Activated CD4-positive, alpha-beta T cell treated with anti-CD3 and anti-CD28 coated beads, Interleukin-2, amount 50 U/mL, for 4 hours (primary cell): ENCODE data around the gene SRBD1.
A peak's percentile ranks its signal among the peaks of the same experiment; 100 is the strongest.

Source experiments
- DNase-seq, 2 experiments: peaks; one replicate each; pipeline ENCODE4 v3.0.0-alpha.2; 2020

SRBD1 gene

GRCh38 chr2:45588158-45588829 is 22.8 kb downstream of the SRBD1 start:
- DNase-seq: no peak

- DNase-seq: no peak
These were observed 24.5 kb downstream of the SRBD1 start for GRCh38 chr2:45586600-45586999.

GRCh38 chr2:45585267-45585861 is 25.7 kb downstream of the SRBD1 start:
- no peak for DNase-seq

DNA sequence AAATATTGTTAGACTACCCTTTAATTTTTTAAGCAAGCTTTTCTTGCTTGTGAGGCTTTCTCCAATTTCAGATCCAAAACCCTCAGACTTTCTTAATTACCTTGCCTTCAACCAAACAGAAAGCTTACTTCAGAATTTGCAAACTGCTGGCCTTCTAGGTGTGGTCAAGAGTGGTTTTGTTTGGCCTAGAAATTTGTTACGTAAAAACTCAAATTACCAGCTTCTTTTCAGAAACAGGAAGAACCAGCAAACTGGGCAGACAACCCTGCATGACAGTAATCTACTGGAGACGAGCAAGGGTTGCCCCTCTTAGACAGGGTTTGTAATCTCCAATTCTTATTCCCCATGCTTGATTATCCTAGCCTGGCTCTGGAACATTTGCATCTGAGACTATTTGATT is 27.1 kb downstream of the SRBD1 start:
- no peak for DNase-seq

GRCh38 chr2:45582522-45582921 is 28.5 kb downstream of the SRBD1 start:
- no peak for DNase-seq

DNA sequence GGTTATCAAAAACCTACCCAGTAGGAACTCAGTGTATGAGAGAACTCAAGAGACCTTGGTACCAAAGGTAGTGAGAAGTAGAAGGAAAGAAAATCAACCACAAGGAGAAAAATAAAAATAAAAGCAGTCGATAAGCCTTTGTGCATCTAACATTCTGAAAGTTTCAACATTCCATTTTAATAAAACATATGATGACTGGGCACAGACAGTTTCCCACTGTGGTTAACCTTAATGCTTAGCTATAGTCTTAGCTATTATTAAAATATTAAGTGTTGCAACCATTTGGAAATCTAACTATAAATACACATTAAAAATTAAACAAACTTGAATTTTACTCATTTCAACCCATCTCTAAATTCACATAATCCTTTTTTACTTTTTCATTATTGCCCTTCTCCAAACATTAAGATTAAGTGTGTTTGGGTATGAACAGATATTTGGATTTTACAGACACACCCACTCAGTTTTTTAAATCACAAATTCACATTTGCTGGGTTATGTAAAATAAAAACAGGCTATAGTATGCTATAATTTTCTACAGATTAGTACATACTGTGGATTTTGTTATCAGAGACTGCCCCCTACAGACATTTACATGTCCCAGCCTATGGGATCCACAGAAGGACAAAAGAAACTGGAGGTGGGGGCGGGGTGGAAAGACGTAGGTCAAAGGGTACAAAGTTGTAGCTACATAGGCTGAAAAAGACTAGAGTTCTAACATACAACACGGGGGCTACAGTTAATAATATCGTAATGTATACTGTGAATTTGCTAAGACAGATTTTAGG is 32.8 kb downstream of the SRBD1 start:
- DNase-seq: peak; percentile 3 to 23

DNA sequence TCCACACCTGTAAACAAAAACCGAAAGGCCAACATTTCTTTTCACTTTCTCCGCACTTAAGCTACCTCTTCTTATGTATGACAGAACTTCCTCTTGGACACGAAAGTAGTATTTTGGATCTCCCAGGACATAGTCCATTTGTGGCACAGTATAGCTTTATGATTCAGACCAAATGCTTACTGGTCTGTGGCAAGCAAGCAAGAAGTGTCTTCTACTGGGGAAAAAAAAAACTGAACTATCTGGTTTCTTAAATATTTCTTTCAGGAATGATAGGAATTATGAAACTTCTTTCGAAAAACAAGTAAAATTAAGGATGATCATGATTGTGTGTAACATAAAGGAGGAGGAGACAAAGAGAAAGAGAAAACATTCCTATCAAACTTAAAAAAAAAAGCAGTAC is 33.6 kb downstream of the SRBD1 start:
- no peak for DNase-seq

DNA sequence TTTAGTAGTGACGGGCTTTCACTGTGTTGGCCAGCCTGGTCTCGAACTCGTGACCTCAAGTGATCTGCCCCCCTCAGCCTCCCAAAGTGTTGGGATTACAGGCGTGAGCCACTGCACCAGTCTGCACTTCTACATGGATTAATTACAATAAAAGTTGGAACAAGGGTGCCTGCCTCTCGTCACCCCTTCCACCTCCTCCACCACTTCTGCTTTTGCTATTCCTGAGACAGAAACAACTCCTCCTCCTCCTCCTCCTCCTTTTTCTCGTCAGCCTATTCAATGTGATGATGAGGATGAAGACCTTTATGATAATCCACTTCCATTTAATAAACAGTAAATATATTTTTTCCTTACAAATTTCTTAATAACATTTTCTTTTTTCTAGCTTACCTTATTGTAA is 35.2 kb downstream of the SRBD1 start:
- no peak for DNase-seq

DNA sequence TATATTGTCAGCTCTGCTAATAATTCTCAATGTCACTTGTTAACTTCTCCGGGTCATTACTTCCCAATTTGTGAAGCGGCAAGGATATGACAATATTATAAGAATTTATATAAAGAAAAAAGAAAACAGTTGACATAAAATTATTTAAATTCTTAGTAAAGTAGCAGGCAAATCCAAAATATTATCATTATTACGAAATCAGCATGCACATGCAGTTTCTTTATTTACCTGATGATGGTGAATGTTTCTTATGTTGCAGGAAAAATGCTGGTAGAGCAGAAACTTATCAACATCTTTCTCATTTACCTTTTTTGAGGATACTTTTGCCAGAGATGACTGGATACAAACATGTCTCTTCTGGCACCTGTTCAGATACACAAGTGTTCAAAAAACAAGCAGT is 38.1 kb downstream of the SRBD1 start:
- no peak for DNase-seq

- no peak for DNase-seq
These were observed 39.1 kb downstream of the SRBD1 start for GRCh38 chr2:45571940-45572339.

GRCh38 chr2:45570671-45571334 is 40.3 kb downstream of the SRBD1 start:
- no peak for DNase-seq

DNA sequence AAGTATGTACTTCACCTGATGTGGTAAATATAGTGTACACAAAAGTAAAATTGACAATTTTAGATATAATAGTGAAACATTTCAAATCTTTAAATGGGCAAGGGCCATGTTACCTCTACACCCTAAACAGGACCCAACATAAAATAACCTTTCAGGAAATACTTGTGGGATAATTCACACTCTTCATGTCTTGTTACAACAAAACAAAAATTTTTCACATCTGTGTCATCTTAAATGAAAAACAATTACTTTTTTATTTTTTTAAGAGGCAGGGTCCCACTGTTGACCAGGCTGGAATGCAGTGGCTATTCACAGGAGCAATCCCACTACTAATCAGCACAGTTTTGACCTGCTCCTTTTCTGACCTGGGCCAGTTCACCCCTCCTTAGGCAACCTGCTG is 42.1 kb downstream of the SRBD1 start:
- no peak for DNase-seq

DNA sequence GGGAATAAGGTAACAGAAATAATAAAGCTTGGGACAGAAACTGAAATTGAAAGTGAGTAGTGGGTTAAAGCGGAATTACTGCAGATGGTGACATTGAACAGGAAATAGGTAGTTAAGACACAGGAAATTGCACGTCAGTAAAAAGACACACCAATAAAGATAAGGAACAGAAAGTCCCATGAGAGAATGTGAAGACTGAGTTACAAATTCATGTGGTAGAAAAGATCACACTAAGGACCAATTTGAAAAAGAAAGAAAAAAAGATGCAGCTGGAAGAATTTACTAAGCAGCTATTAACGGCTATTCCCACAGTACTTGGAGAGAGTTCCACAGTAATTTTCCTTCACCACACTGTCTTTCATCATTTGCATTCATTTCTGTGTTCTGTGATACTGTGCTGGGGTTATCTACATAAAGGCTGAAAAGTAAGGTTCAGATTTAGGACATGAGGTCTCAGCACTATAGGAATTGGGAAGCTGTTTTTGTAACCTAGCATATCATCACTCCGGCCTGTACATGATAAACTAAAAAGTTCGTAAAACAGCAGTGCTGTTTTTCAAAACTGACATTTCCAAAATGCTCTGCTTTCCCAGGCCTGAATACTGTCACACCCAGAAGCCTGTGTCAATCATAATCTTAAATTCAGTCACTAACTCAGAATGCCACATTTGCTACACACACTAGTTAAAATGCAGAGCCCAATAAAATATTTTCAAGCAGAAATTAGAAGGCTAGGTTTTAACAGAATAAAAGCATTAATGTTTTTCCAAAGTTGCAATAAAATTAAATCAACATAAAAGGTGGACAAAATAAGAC is 42.9 kb downstream of the SRBD1 start:
- no peak for DNase-seq

GRCh38 chr2:45567288-45567963 is 43.6 kb downstream of the SRBD1 start:
- DNase-seq: no peak

DNA sequence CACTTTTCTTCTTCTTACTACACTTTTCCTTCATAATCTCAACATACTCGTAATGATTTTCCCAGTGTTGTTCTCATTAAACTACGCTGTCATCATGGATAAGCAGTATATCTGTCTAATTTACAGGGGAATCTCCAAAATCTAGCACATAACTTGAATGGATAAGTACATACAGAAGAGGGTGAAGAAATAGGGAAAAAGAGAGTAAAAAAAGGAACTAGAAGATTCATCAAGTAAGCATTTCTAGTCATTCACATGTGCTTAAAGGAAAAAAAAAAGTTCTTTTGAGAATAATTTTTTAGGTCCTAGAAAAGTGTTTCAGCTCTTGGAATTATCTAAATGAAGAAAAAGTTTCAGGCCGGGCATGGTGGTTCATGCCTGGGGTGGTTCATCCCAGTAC is 51.6 kb downstream of the SRBD1 start:
- no peak for DNase-seq

- DNase-seq: no peak
These were observed 56.3 kb downstream of the SRBD1 start for GRCh38 chr2:45554742-45555140.

DNA sequence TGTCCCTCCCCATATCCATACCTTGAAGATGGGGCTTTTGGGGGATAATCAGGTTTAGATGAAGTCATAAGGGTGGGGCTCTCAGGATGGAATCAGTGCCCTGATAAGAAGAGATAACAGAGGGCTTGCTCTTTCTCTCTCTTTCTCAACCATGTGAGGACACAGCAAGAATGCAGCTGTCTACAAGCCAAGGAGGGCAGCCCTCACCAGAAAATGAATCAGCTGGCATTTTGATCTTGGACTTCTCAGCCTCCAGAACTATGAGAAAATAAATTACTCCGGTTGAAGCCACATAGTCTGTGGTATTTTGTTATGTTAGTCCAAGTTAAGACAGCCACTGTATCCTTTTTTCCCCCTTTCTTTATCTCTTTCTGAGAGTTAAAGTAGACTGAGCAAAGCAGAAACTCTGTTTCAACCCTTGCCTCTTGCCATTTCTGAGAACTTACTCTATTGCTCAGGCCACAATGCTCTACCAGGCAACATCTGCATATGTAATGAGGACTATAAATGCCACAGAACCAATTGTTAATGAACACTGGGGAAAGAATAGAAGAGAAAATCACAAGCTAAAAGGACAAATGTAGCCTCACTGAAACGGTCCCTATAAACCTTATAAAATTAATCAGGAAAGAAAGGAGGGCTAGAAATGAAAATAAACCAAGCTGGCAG is 56.9 kb downstream of the SRBD1 start:
- no peak for DNase-seq

DNA sequence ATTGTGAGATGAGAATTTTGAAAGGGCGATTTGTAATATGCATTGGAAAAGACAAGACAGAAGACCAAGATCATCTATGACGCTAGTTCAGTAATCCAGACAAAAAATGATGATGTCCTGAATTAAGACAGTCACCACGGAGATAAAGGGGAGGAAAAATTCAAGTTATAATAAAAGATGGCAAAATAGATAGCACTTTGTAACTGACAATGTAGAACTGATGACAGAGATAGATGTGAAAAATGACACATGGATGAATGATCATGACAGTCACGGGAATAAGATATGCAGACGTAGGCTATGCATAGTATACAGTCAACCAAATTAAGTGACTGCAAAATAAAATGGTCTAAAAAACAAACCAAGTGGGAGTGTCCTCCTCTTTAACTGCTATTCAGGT is 59.2 kb downstream of the SRBD1 start:
- no peak for DNase-seq

GRCh38 chr2:45545943-45546342 is 65.1 kb downstream of the SRBD1 start:
- no peak for DNase-seq

DNA sequence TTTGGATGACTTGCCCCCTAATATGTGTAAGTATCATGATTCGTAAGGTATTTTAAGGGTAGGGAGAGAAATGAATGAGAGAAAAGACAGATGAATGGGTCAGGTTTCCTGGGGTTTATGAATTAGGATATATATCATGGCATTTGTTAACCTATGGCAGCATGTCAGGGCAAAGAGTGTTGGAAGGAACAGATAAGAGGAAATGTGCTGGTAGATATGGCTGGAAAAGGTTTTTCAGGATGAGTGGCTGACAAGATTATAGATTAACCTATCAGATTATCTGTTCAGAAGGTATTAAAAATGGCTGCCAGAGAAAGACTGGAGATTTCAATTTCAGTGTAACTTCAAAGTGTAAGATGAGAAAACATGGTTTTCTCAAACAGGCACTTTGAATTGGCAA is 67.8 kb downstream of the SRBD1 start:
- DNase-seq: no peak

- no peak for DNase-seq
These were observed 69.1 kb downstream of the SRBD1 start for GRCh38 chr2:45542013-45542412.

GRCh38 chr2:45541450-45541849 is 69.6 kb downstream of the SRBD1 start:
- no peak for DNase-seq
